Measurements from ENCODE around the gene NHLRC4. TPM values are rescaled to one million over a fixed set of nuclear protein-coding genes. Genes with fewer than 3 reads are reported as not detected.

Gene NHLRC4
- total and polyA plus RNA-seq, 4 donors = 0.17 to 7.0 (median 0.25) TPM; not detected in 1

- H3K4me3 ChIP-seq (ENCODE audit: low read depth in 1 of 3, low read length in 3 of 3) = no peak overlapping the region
- no peaks in the 10 kb centered on the region for H3K27me3 ChIP-seq (ENCODE audit: control insufficient read depth in 4 of 4, insufficient read depth in 4 of 4, low read length in 3 of 4)
- WGBS = 95% methylated on average over 16 of the region's 16 CpGs
- peaks cover 0 to 18% (median 9%) of the 10 kb centered on the region in 4 donors for H3K4me1 ChIP-seq (ENCODE audit: control insufficient read depth in 4 of 4, insufficient read depth in 4 of 4, low read length in 3 of 4)
- no peak for DNase-seq (ENCODE audit: low spot score)
- H3K36me3 ChIP-seq (ENCODE audit: control insufficient read depth in 4 of 4, insufficient read depth in 3 of 4, low read depth in 1 of 4, low read length in 3 of 4) = peaks cover 0 to 8% (median 3%) of the 10 kb centered on the region in 4 donors
- H3K9me3 ChIP-seq (ENCODE audit: control insufficient read depth in 4 of 4, low read length in 3 of 4) = no peaks in the 10 kb centered on the region
- TF ChIP-seq SP1 (IDR thresholded peaks at IDR 0.05) = no peak
- TF ChIP-seq CTCF (IDR thresholded peaks at IDR 0.05; ENCODE audit: low read depth, low read length, missing input control) = no peak
- TF ChIP-seq GABPA (IDR thresholded peaks at IDR 0.05 in 1 of 2, conservative IDR thresholded peaks at IDR 0.05 in 1 of 2) = no peak
- TF ChIP-seq ZBTB33 (IDR thresholded peaks at IDR 0.05) = no peak
- no peak for TF ChIP-seq JUND (IDR thresholded peaks at IDR 0.05)
- no peak for TF ChIP-seq YY1 (IDR thresholded peaks at IDR 0.05)
- TF ChIP-seq HNF4A (conservative IDR thresholded peaks at IDR 0.05) = no peak
- no peak for TF ChIP-seq ATF3 (IDR thresholded peaks at IDR 0.05)
- no peak for TF ChIP-seq MAX (IDR thresholded peaks at IDR 0.05)
- no peak for TF ChIP-seq NR2F2 (IDR thresholded peaks at IDR 0.05)
- TF ChIP-seq HNF4G (IDR thresholded peaks at IDR 0.05) = no peak
- TF ChIP-seq EGR1 (IDR thresholded peaks at IDR 0.05; ENCODE audit: low read depth in 2 of 2) = no peak
- no peak for TF ChIP-seq REST (IDR thresholded peaks at IDR 0.05)
- TF ChIP-seq RAD21 (IDR thresholded peaks at IDR 0.05) = no peak
- TF ChIP-seq FOXA1 (IDR thresholded peaks at IDR 0.05) = no peak
- TF ChIP-seq TAF1 (conservative IDR thresholded peaks at IDR 0.05) = no peak
- H3K9ac ChIP-seq (ENCODE audit: low read depth in 1 of 2, low read length in 2 of 2) = no peak overlapping the region
- no peak overlapping the region for H3K27ac ChIP-seq (ENCODE audit: low read depth in 1 of 2, low read length in 2 of 2)
Observed at GRCh38 chr16:617855-618254, 51.0 kb downstream of the NHLRC4 start.

Small RNA genes within 50 kb of the gene (small RNA-seq; reads per million reads assigned to genes)
- 1.2 reads per million, percentile 80 among the genes with 10 or more reads in this experiment for gene MIR3176
- not detected for gene MIR5587
- not detected for gene Z98883.1

Other genes starting within 250 kb of the NHLRC4 start
- 10 to 100 TPM in 1 of 2 donors, 1 to 10 TPM in 1; 9.4 to 10.3 TPM for gene AXIN1, start 214.3 kb upstream of the NHLRC4 start, total RNA-seq
- gene AXIN1, start 214.3 kb upstream of the NHLRC4 start, polyA plus RNA-seq = 1 to 10 TPM; 2.0 to 6.5 TPM
- 10 to 100 TPM; 28.3 to 41.5 TPM for gene MRPL28, start 196.5 kb upstream of the NHLRC4 start, total RNA-seq
- 10 to 100 TPM; 58.6 to 63.4 TPM for gene MRPL28, start 196.5 kb upstream of the NHLRC4 start, polyA plus RNA-seq
- gene PGAP6, start 185.0 kb upstream of the NHLRC4 start, total RNA-seq = 10 to 100 TPM; 34.4 to 41.7 TPM
- gene PGAP6, start 185.0 kb upstream of the NHLRC4 start, polyA plus RNA-seq = 10 to 100 TPM; 18.9 to 50.5 TPM
- 10 to 100 TPM; 39.2 to 91.4 TPM for gene NME4, start 169.8 kb upstream of the NHLRC4 start, total RNA-seq
- gene NME4, start 169.8 kb upstream of the NHLRC4 start, polyA plus RNA-seq = 100 to 1,000 TPM in 1 of 2 donors, 10 to 100 TPM in 1; 76.4 to 118 TPM
- 100 to 1,000 TPM in 1 of 2 donors, 10 to 100 TPM in 1; 42.2 to 119 TPM for gene DECR2, start 165.1 kb upstream of the NHLRC4 start, total RNA-seq
- 100 to 1,000 TPM; 133 to 210 TPM for gene DECR2, start 165.1 kb upstream of the NHLRC4 start, polyA plus RNA-seq
- 10 to 100 TPM in 1 of 2 donors, 1 to 10 TPM in 1; 8.8 to 29.4 TPM for gene RAB11FIP3, start 141.4 kb upstream of the NHLRC4 start, total RNA-seq
- gene RAB11FIP3, start 141.4 kb upstream of the NHLRC4 start, polyA plus RNA-seq = 10 to 100 TPM in 1 of 2 donors, 1 to 10 TPM in 1; 3.5 to 22.6 TPM
- 10 to 100 TPM; 26.2 to 37.2 TPM for gene CAPN15, start 39.3 kb upstream of the NHLRC4 start, total RNA-seq
- 10 to 100 TPM in 1 of 2 donors, 1 to 10 TPM in 1; 5.9 to 17.0 TPM for gene CAPN15, start 39.3 kb upstream of the NHLRC4 start, polyA plus RNA-seq
- not detected for gene PRR35, start 6.6 kb upstream of the NHLRC4 start, total RNA-seq
- gene PRR35, start 6.6 kb upstream of the NHLRC4 start, polyA plus RNA-seq = not detected
- gene PIGQ, start 3.0 kb downstream of the NHLRC4 start, total RNA-seq = 100 to 1,000 TPM in 1 of 2 donors, 10 to 100 TPM in 1; 16.8 to 144 TPM
- gene PIGQ, start 3.0 kb downstream of the NHLRC4 start, polyA plus RNA-seq = 10 to 100 TPM; 18.9 to 22.4 TPM
- gene RAB40C, start 23.1 kb downstream of the NHLRC4 start, total RNA-seq = 10 to 100 TPM in 1 of 2 donors, 1 to 10 TPM in 1; 7.7 to 11.0 TPM
- 10 to 100 TPM in 1 of 2 donors, 1 to 10 TPM in 1; 6.1 to 10.7 TPM for gene RAB40C, start 23.1 kb downstream of the NHLRC4 start, polyA plus RNA-seq
- 1 to 10 TPM in 1 of 2 donors, under 1 TPM in 1; 0.67 to 1.2 TPM for gene WFIKKN1, start 64.0 kb downstream of the NHLRC4 start, total RNA-seq
- gene WFIKKN1, start 64.0 kb downstream of the NHLRC4 start, polyA plus RNA-seq = under 1 TPM; 0.19 to 0.24 TPM
- 10 to 100 TPM; 26.3 to 28.1 TPM for gene METTL26, start 69.3 kb downstream of the NHLRC4 start, total RNA-seq
- 10 to 100 TPM; 54.6 to 69.1 TPM for gene METTL26, start 69.3 kb downstream of the NHLRC4 start, polyA plus RNA-seq
- gene MCRIP2, start 74.8 kb downstream of the NHLRC4 start, total RNA-seq = 10 to 100 TPM; 16.3 to 45.5 TPM
- 10 to 100 TPM; 77.4 to 97.3 TPM for gene MCRIP2, start 74.8 kb downstream of the NHLRC4 start, polyA plus RNA-seq
- gene WDR90, start 82.4 kb downstream of the NHLRC4 start, total RNA-seq = 10 to 100 TPM in 1 of 2 donors, 1 to 10 TPM in 1; 10.0 to 13.4 TPM
- gene WDR90, start 82.4 kb downstream of the NHLRC4 start, polyA plus RNA-seq = 1 to 10 TPM; 4.7 to 5.9 TPM
- 10 to 100 TPM; 20.8 to 31.0 TPM for gene RHOT2, start 101.1 kb downstream of the NHLRC4 start, total RNA-seq
- gene RHOT2, start 101.1 kb downstream of the NHLRC4 start, polyA plus RNA-seq = 10 to 100 TPM; 37.5 to 37.9 TPM
- gene RHBDL1, start 108.7 kb downstream of the NHLRC4 start, total RNA-seq = under 1 TPM; 0.67 to 0.84 TPM
- gene RHBDL1, start 108.7 kb downstream of the NHLRC4 start, polyA plus RNA-seq = under 1 TPM; 0.35 to 0.74 TPM
- 10 to 100 TPM; 32.4 to 38.2 TPM for gene STUB1, start 113.4 kb downstream of the NHLRC4 start, total RNA-seq
- 10 to 100 TPM; 62.2 to 74.4 TPM for gene STUB1, start 113.4 kb downstream of the NHLRC4 start, polyA plus RNA-seq
- 10 to 100 TPM; 21.2 to 35.8 TPM for gene JMJD8, start 117.3 kb downstream of the NHLRC4 start, total RNA-seq
- gene JMJD8, start 117.3 kb downstream of the NHLRC4 start, polyA plus RNA-seq = 10 to 100 TPM; 30.9 to 52.6 TPM
- gene WDR24, start 123.4 kb downstream of the NHLRC4 start, total RNA-seq = 1 to 10 TPM; 4.4 to 6.7 TPM
- 1 to 10 TPM; 4.2 to 8.0 TPM for gene WDR24, start 123.4 kb downstream of the NHLRC4 start, polyA plus RNA-seq
- under 1 TPM in 1 of 2 donors, not detected in 1; under 0.01 TPM for gene FBXL16, start 138.8 kb downstream of the NHLRC4 start, total RNA-seq
- gene FBXL16, start 138.8 kb downstream of the NHLRC4 start, polyA plus RNA-seq = under 1 TPM in 1 of 2 donors, not detected in 1; 0.14 TPM
- 1 to 10 TPM; 5.9 to 8.3 TPM for gene METRN, start 148.1 kb downstream of the NHLRC4 start, total RNA-seq
- 10 to 100 TPM in 1 of 2 donors, 1 to 10 TPM in 1; 4.6 to 22.9 TPM for gene METRN, start 148.1 kb downstream of the NHLRC4 start, polyA plus RNA-seq
- gene ANTKMT, start 154.1 kb downstream of the NHLRC4 start, total RNA-seq = 10 to 100 TPM; 14.0 to 17.6 TPM
- 10 to 100 TPM; 21.8 to 29.7 TPM for gene ANTKMT, start 154.1 kb downstream of the NHLRC4 start, polyA plus RNA-seq
- under 1 TPM; 0.08 to 0.28 TPM for gene CCDC78, start 159.4 kb downstream of the NHLRC4 start, total RNA-seq
- gene CCDC78, start 159.4 kb downstream of the NHLRC4 start, polyA plus RNA-seq = under 1 TPM in 1 of 2 donors, not detected in 1; 0.05 TPM
- gene HAGHL, start 160.1 kb downstream of the NHLRC4 start, total RNA-seq = 1 to 10 TPM in 1 of 2 donors, under 1 TPM in 1; 0.67 to 1.1 TPM
- under 1 TPM; 0.25 to 0.32 TPM for gene HAGHL, start 160.1 kb downstream of the NHLRC4 start, polyA plus RNA-seq
- gene CIAO3, start 174.0 kb downstream of the NHLRC4 start, total RNA-seq = 10 to 100 TPM; 16.9 to 24.3 TPM
- 10 to 100 TPM; 13.2 to 16.0 TPM for gene CIAO3, start 174.0 kb downstream of the NHLRC4 start, polyA plus RNA-seq
- gene MSLN, start 193.7 kb downstream of the NHLRC4 start, total RNA-seq = under 1 TPM; 0.08 to 0.65 TPM
- gene MSLN, start 193.7 kb downstream of the NHLRC4 start, polyA plus RNA-seq = under 1 TPM in 1 of 2 donors, not detected in 1; 0.03 TPM
- gene RPUSD1, start 221.4 kb downstream of the NHLRC4 start, total RNA-seq = 1 to 10 TPM; 8.2 to 9.7 TPM
- 10 to 100 TPM in 1 of 2 donors, 1 to 10 TPM in 1; 4.5 to 10.7 TPM for gene RPUSD1, start 221.4 kb downstream of the NHLRC4 start, polyA plus RNA-seq
- gene CHTF18, start 221.6 kb downstream of the NHLRC4 start, total RNA-seq = 10 to 100 TPM in 1 of 2 donors, 1 to 10 TPM in 1; 5.1 to 15.6 TPM
- 1 to 10 TPM; 1.7 to 2.6 TPM for gene CHTF18, start 221.6 kb downstream of the NHLRC4 start, polyA plus RNA-seq
- gene GNG13, start 233.7 kb downstream of the NHLRC4 start, total RNA-seq = not detected
- gene GNG13, start 233.7 kb downstream of the NHLRC4 start, polyA plus RNA-seq = not detected

All from liver (tissue), 10 donors.